ENCODE data around the gene RAD23A. TPM values are rescaled to one million over a fixed set of nuclear protein-coding genes. Genes with fewer than 3 reads are reported as not detected.

RAD23A gene
- total and polyA plus RNA-seq, 9 of the 15 experiments (the other 6 are each of a cell fraction or from before 2014, with no cell fraction given), result 9.5 to 181 (median 101) TPM

GRCh38 chr19:12937927-12938778 lies 7.5 kb upstream of the RAD23A start, which contains the start of gene CALR (continued):
- TF ChIP-seq JUN (IDR thresholded peaks at IDR 0.05; ENCODE audit: borderline replicate concordance, low read depth, low read length) (no peak; the same call in 1 of the 2 replicates), JUN (CRISPR knock-in tag; IDR thresholded peaks at IDR 0.05; ENCODE audit: borderline replicate concordance) (peak; percentile 85; the same call in 1 of the 2 replicates), ETS1 (conservative IDR thresholded peaks at IDR 0.05; ENCODE audit: control insufficient read depth, low read depth, low read length) (peak; percentile 84), NCOA2 (IDR thresholded peaks at IDR 0.05; ENCODE audit: partially characterized antibody in 2 of 2) (no peak), HDAC8 (tag; IDR thresholded peaks at IDR 0.05) (0 out of 2 replicates have a peak, but pooled peaks have one; percentile 20), THAP7 (CRISPR knock-in tag; IDR thresholded peaks at IDR 0.05) (0 out of 2 replicates have a peak, but pooled peaks have one; percentile 46), FOSL1 (tag; conservative IDR thresholded peaks at IDR 0.05) (no peak), CHD2 (IDR thresholded peaks at IDR 0.05; ENCODE audit: low read depth, low read length) (peak; percentile 79), ZBED1 (IDR thresholded peaks at IDR 0.05) (peak; percentile 83; the same call in 1 of the 2 replicates), PCBP1 (IDR thresholded peaks at IDR 0.05; ENCODE audit: low read depth, low read length, poor library complexity, severe bottlenecking) (peak; percentile 78), ETV6 (IDR thresholded peaks at IDR 0.05; ENCODE audit: borderline replicate concordance in 1 of 2, low read depth in 2 of 2, low read length in 1 of 2) (no peak), ETV6 (CRISPR knock-in tag; IDR thresholded peaks at IDR 0.05; ENCODE audit: borderline replicate concordance) (no peak)
- TF ChIP-seq, protein P1, sequence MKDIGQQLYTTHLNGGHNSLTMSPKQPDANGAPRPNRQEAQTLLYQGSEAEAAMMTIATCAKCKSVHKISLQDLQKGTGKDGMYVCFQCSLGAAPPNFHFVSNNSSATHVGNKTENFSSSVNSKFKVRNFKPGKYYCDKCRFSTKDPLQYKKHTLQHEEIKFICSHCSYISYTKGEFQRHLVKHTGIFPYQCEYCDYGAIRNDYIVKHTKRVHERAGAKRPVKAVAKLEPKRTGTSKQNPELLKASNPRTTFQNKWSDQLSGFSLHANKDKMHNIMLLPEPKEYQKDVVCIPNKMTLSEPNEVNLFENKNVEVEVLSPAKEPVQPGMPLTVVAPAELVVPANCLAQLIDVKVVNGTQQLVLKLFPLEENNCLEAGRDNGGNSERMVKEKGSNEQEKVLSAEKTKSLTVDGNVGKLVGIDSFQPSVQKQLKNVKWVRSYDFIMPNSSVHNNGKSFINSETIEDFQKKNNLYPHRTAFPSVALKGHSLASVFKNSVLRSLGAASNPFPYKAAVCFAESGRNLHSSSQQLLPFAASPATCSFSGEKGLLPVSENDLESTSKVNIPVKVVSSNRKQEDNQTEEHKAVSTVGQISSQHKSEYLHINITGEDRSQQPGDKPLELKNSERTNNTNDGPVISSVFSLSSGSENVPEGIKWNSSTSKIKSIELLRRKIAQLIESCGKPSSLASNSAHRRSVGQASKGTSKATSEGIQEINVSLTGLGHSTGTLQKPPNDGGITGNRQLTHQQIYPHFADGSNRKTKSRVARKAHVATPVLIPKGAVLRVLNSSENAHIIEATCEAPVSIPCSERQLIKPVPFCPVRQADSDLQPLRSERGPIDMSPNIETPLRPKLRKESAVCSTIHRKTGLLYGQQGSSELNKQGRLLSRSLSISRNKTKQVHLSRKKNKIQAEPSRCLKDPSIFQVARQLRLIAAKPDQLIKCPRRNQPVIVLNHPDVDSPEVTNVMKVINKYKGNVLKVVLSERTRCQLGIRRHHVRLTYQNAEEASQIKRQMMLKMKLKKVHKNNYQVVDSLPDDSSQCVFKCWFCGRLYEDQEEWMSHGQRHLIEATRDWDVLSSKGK (CRISPR knock-in tag; IDR thresholded peaks at IDR 0.05), result no peak
- TF ChIP-seq, protein P2, sequence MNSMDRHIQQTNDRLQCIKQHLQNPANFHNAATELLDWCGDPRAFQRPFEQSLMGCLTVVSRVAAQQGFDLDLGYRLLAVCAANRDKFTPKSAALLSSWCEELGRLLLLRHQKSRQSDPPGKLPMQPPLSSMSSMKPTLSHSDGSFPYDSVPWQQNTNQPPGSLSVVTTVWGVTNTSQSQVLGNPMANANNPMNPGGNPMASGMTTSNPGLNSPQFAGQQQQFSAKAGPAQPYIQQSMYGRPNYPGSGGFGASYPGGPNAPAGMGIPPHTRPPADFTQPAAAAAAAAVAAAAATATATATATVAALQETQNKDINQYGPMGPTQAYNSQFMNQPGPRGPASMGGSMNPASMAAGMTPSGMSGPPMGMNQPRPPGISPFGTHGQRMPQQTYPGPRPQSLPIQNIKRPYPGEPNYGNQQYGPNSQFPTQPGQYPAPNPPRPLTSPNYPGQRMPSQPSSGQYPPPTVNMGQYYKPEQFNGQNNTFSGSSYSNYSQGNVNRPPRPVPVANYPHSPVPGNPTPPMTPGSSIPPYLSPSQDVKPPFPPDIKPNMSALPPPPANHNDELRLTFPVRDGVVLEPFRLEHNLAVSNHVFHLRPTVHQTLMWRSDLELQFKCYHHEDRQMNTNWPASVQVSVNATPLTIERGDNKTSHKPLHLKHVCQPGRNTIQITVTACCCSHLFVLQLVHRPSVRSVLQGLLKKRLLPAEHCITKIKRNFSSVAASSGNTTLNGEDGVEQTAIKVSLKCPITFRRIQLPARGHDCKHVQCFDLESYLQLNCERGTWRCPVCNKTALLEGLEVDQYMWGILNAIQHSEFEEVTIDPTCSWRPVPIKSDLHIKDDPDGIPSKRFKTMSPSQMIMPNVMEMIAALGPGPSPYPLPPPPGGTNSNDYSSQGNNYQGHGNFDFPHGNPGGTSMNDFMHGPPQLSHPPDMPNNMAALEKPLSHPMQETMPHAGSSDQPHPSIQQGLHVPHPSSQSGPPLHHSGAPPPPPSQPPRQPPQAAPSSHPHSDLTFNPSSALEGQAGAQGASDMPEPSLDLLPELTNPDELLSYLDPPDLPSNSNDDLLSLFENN (IDR thresholded peaks at IDR 0.05; ENCODE audit: low read depth in 2 of 2, low read length in 2 of 2), result peak in 1 of 2 experiments; percentile 67; a peak in 1 of 4 replicates
- TF ChIP-seq, protein P3, sequence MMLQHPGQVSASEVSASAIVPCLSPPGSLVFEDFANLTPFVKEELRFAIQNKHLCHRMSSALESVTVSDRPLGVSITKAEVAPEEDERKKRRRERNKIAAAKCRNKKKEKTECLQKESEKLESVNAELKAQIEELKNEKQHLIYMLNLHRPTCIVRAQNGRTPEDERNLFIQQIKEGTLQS (IDR thresholded peaks at IDR 0.05), result no peak; the same call in 1 of the 2 replicates
- TF ChIP-seq, protein P3 (CRISPR knock-in tag; conservative IDR thresholded peaks at IDR 0.05), result no peak

Data from K562 (cell line).